Ascending aorta (tissue), 2 donors: Measurements from ENCODE around the gene EGFR. TPM values are rescaled to one million over a fixed set of nuclear protein-coding genes. Genes with fewer than 3 reads are reported as not detected.

ENCODE experiments used
- DNase-seq, 2 donors: peaks; one replicate each; pipeline ENCODE4 v3.0.0-alpha.2; 2019; ENCODE audit warnings: low spot score in 2 of 2
- H3K27ac ChIP-seq, 2 donors: fragments of 200-600 bp; sonication (generic); one replicate each; pipeline ENCODE4 v1.5.1; 2016 to 2017; ENCODE audit warnings: mild to moderate bottlenecking in 1 of 2
- H3K27me3 ChIP-seq: fragments of 200-600 bp; sonication (generic); one replicate; pipeline ENCODE4 v1.5.1; 2017
- H3K36me3 ChIP-seq, 2 donors: fragments of 200-600 bp; sonication (generic); one replicate each; pipeline ENCODE4 v1.5.1; 2016
- H3K4me1 ChIP-seq, 2 donors: fragments of 200-600 bp; sonication (generic); one replicate each; pipeline ENCODE4 v1.5.1; 2016 to 2017; ENCODE audit warnings: mild to moderate bottlenecking in 1 of 2
- H3K4me3 ChIP-seq, 2 donors: fragments of 200-600 bp; sonication (generic); one replicate each; pipeline ENCODE4 v1.5.1; 2016 to 2017; ENCODE audit warnings: mild to moderate bottlenecking in 1 of 2
- H3K9me3 ChIP-seq, 2 donors: fragments of 200-600 bp; sonication (generic); one replicate each; pipeline ENCODE4 v1.5.1; 2016
- intact Hi-C: fragments of 100-400 bp; cut with DNase I; formaldehyde crosslinking; loops from one replicate; pipeline ENCODE4 v1.15.1; 2023
- total RNA-seq: library from RNA; depleted of rRNA; stranded (reverse); fragments of >200 nt; gene quantifications from one replicate; pipeline ENCODE4 v1.1.0, GENCODE V29; 2016
- TF ChIP-seq, protein P1 (sequence below), 3 experiments: fragments of 200-600 bp in 2 of 3; fragments of 450-650 bp in 1 of 3; sonication (generic) in 2 of 3; IDR thresholded peaks; one replicate each; pipeline ENCODE4 v1.5.1; 2016 to 2019; ENCODE audit warnings: antibody characterized with exemption in 3 of 3, mild to moderate bottlenecking in 1 of 3, moderate library complexity in 1 of 3

Gene EGFR
- total RNA-seq, 1 donor from 2014 or later: 33.8 TPM

DNA sequence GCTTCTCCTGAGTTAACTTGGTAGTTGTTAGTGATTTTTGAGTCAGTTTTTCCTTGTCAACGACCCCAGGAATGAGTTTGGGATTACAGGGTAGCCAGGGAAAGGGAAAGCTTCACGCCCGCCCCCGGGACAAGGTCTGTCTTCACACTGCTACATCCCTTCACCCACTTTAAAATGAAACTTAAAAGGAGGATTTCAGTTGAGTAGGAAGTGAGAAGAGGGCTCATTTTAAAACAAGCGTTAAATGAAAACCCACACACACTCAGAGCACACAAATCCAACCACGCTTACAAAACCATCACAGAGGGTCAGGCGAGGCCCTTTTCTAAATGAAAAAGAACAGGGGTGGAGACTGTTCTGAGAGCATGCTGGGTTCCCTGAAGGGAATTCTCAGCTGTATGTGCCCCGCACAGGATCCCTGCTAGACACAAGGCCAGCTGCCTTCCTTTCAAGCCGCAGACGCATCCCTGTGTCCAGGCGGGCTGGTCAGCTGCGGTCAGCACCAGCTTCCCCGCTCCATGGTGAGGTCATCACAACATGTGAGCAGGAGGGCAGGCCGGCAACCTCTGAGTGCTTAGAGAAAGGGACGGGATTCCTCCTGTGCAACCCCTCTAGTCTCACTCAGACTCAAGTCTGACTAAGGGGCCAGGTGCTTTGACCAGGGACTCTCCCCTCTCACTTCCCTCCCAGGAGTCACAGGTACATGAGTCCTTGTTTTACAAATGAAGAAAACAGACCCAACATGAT, 111.8 kb downstream of the EGFR start:
- intact Hi-C loops: loop anchor here (2.0 to 5.0 kb wide), 3 partner anchors 30 to 293 kb away; no protein-coding TSS in a partner anchor
- peak; percentile 48 to 79 for DNase-seq
- H3K4me1 ChIP-seq: peaks cover 31 to 75% of the 10 kb centered on the region in 2 donors
- TF ChIP-seq, protein P1, sequence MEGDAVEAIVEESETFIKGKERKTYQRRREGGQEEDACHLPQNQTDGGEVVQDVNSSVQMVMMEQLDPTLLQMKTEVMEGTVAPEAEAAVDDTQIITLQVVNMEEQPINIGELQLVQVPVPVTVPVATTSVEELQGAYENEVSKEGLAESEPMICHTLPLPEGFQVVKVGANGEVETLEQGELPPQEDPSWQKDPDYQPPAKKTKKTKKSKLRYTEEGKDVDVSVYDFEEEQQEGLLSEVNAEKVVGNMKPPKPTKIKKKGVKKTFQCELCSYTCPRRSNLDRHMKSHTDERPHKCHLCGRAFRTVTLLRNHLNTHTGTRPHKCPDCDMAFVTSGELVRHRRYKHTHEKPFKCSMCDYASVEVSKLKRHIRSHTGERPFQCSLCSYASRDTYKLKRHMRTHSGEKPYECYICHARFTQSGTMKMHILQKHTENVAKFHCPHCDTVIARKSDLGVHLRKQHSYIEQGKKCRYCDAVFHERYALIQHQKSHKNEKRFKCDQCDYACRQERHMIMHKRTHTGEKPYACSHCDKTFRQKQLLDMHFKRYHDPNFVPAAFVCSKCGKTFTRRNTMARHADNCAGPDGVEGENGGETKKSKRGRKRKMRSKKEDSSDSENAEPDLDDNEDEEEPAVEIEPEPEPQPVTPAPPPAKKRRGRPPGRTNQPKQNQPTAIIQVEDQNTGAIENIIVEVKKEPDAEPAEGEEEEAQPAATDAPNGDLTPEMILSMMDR (IDR thresholded peaks at IDR 0.05): peak in 1 of 3 experiments; percentile 0
- no peaks in the 10 kb centered on the region for H3K27me3 ChIP-seq
- no peaks in the 10 kb centered on the region for H3K36me3 ChIP-seq
- H3K9me3 ChIP-seq: no peaks in the 10 kb centered on the region
- peak overlapping the region; percentile 89 to 93 for H3K27ac ChIP-seq
- H3K4me3 ChIP-seq: peak overlapping the region in 1 of 2 donors; percentile 7

DNA sequence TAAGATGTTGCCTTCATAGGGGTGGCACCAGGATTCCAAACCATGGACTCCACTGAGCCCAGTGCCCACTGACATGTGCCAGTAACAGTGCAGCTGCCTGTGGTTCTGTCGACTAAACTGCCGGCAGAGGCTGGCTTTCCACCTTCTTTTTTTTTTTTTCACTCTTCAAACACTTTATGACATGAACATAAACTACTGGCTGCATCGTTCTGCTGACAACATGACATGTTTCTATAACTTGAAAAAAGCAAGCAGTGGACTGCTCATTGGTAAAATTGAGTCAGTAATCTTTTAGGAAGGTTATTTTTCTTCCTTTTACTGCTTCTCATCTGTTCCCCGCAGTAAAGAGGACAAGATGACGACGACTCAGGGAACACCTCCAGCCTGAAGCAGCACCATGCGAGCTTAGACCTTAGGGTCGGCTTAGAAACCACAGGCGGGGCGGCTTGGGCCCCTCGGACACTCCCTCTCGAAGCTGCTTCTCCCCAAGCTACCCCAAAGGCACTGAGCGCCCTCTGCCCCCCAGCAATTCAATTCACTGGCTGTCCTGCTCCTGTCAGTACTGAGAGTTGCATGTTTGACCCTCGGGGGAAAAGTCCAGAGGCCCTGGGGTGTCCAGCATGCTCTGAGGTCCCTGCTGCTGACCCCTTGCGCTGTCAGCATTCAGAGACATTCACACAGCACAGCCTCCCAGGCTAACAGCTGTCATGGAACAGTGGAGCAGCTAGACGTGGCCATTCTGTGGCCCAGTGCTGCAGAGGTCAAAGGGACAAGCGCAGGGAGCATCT, 112.5 kb downstream of the EGFR start:
- intact Hi-C loops: loop anchor here (2.0 to 5.0 kb wide), 3 partner anchors 31 to 294 kb away; no protein-coding TSS in a partner anchor
- DNase-seq: no peak
- TF ChIP-seq, protein P1 (IDR thresholded peaks at IDR 0.05): no peak
- H3K27ac ChIP-seq: peak overlapping the region; percentile 89 to 93
- no peaks in the 10 kb centered on the region for H3K27me3 ChIP-seq
- H3K9me3 ChIP-seq: no peaks in the 10 kb centered on the region
- no peak overlapping the region for H3K4me3 ChIP-seq
- no peaks in the 10 kb centered on the region for H3K36me3 ChIP-seq
- peaks cover 31 to 75% of the 10 kb centered on the region in 2 donors for H3K4me1 ChIP-seq

DNA sequence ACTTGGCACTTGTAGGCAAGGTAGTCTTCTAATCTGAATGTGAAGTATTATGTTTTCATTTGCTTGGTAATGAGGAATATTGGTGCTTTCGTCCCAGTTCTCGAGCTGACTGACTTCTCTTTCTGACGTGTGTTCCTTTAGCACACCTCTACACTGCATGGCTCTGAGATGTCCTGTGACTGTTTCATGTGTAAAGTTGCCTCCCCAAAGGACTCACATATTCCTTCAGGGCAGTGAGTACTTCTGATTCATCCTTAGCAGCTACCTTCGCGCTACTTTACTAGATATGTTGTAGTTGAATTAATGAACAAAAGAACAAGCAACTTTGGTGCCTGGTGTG, 113.7 kb downstream of the EGFR start:
- peaks cover 31 to 68% of the 10 kb centered on the region in 2 donors for H3K4me1 ChIP-seq
- H3K9me3 ChIP-seq: no peaks in the 10 kb centered on the region
- no peaks in the 10 kb centered on the region for H3K27me3 ChIP-seq
- intact Hi-C loops: loop anchor here (2.0 to 5.0 kb wide), 2 partner anchors 114 to 295 kb away; partner anchors contain the start of gene EGFR
- H3K27ac ChIP-seq: peak overlapping the region; percentile 89 to 93
- TF ChIP-seq, protein P1 (IDR thresholded peaks at IDR 0.05): no peak
- H3K36me3 ChIP-seq: no peaks in the 10 kb centered on the region
- no peak overlapping the region for H3K4me3 ChIP-seq
- no peak for DNase-seq

DNA sequence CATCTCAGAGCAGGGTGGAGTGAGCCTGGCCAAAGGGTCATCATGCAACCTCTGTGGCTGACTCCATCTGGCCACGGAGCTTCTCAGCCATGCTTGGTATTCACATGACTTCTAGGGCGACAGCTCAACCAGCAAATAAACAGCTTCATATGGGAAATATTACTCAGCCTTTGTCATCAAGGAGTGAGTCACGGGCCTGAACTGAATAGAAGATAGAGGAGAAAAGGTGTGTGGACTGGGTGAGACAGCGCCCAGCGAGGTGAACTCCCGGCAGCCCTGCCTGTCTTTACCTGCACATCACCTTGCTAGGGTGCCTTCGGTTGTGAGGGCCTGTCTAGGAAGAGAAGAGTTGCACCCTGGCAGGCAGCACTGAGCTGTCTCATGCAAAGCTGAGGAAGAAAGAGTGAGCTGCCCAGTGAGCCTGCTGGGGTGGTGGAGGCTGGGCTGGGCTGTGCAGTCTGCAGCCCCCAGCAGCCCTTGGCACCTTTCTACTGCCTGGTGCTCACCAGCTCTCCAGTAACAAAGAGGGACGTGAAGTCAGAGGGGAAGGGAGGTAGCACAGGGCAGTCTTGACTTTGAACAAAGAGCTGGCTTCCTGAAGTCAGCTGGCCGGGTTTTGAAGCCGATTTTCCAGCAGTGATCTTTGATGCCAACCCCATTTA, 114.2 kb downstream of the EGFR start:
- H3K4me3 ChIP-seq: no peak overlapping the region
- intact Hi-C loops: loop anchor here (2.0 to 5.0 kb wide), 2 partner anchors 114 to 296 kb away; partner anchors contain the start of gene EGFR
- H3K36me3 ChIP-seq: no peaks in the 10 kb centered on the region
- H3K9me3 ChIP-seq: no peaks in the 10 kb centered on the region
- H3K27me3 ChIP-seq: no peaks in the 10 kb centered on the region
- H3K4me1 ChIP-seq: peaks cover 27 to 63% of the 10 kb centered on the region in 2 donors
- TF ChIP-seq, protein P1 (IDR thresholded peaks at IDR 0.05): no peak
- peak in 1 of 2 donors; percentile 87 for DNase-seq
- H3K27ac ChIP-seq: peak overlapping the region; percentile 89 to 93

DNA sequence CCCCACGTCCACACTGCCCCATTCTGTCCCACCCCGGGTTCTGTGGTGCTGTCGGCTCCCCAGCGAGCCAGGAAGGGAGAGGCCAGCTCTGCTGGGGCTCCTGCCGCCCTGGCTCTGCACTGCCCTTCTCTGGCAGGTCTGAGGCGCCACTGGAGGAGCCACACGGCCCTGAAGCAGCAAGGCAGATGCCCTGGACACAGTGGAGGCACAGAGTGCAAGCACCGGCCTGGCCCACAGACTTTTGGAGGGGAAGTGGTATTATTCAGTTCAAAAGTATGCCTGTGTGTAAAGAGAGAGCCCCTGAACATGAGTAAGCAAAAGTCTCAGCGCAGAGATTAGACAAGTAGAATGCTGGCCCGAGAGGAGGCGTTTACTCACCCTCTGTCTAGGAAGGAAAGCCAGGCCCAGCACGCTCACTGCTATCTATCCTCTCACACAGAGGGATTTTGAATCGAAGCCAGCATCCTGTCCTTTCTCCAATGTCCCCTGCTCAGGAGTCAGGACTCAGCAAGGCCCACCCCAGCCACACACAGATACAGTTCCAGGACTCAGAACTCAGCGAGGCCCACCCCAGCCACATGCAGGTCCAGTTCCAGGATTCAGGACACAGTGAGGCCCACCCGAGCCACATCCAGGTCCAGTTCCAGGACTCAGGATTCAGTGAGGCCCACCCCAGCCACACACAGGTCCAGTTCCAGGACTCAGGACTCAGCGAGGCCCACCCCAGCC, 115.0 kb downstream of the EGFR start:
- no peaks in the 10 kb centered on the region for H3K9me3 ChIP-seq
- TF ChIP-seq, protein P1 (IDR thresholded peaks at IDR 0.05): no peak
- H3K27ac ChIP-seq: peak overlapping the region; percentile 89 to 93
- no peaks in the 10 kb centered on the region for H3K27me3 ChIP-seq
- no peaks in the 10 kb centered on the region for H3K36me3 ChIP-seq
- DNase-seq: peak in 1 of 2 donors; percentile 85
- H3K4me3 ChIP-seq: no peak overlapping the region
- peaks cover 25 to 55% of the 10 kb centered on the region in 2 donors for H3K4me1 ChIP-seq
- intact Hi-C loops: loop anchor here (2.0 to 5.0 kb wide), 2 partner anchors 115 to 296 kb away; partner anchors contain the start of gene EGFR
